CD1c-positive myeloid dendritic cell (primary cell): Measurements from ENCODE around the gene UBAP1L.
"Not testable (repeated sequence)": the region's sequence is repeated elsewhere in the genome, so short reads cannot be mapped to it uniquely, and the experiment has no call there.

Source experiments
- DNase-seq: peaks from one replicate; pipeline ENCODE4 v3.0.0-alpha.2; 2016; ENCODE audit errors: extremely low spot score

UBAP1L gene

GRCh38 chr15:65099801-65100200, 15.2 kb downstream of the UBAP1L start:
- DNase-seq, result not testable (repeated sequence)

GRCh38 chr15:65099336-65099735, 15.7 kb downstream of the UBAP1L start:
- no peak for DNase-seq

GRCh38 chr15:65097651-65098263, 17.2 kb downstream of the UBAP1L start:
- no peak for DNase-seq

- no peak for DNase-seq
These were observed 18.3 kb downstream of the UBAP1L start for GRCh38 chr15:65096481-65097385.

- no peak for DNase-seq
These were observed 19.3 kb downstream of the UBAP1L start for GRCh38 chr15:65095747-65096104.

- no peak for DNase-seq
These were observed 19.8 kb downstream of the UBAP1L start for GRCh38 chr15:65095011-65095746.

- no peak for DNase-seq
These were observed 20.6 kb downstream of the UBAP1L start for GRCh38 chr15:65094294-65094995.

- DNase-seq, result not testable (repeated sequence)
These were observed 21.2 kb downstream of the UBAP1L start for GRCh38 chr15:65093793-65094170.

GRCh38 chr15:65092911-65093792, 21.8 kb downstream of the UBAP1L start:
- DNase-seq, result no peak

GRCh38 chr15:65091946-65092770, 22.8 kb downstream of the UBAP1L start:
- no peak for DNase-seq

GRCh38 chr15:65089206-65089824, 25.7 kb downstream of the UBAP1L start:
- DNase-seq, result no peak

- DNase-seq, result no peak
These were observed 26.4 kb downstream of the UBAP1L start for GRCh38 chr15:65088643-65089021.

- no peak for DNase-seq
These were observed 26.9 kb downstream of the UBAP1L start for GRCh38 chr15:65087873-65088642.

- DNase-seq, result no peak
These were observed 27.6 kb downstream of the UBAP1L start for GRCh38 chr15:65087411-65087810.

- DNase-seq, result no peak
These were observed 28.3 kb downstream of the UBAP1L start for GRCh38 chr15:65086680-65087111.

- DNase-seq, result no peak
These were observed 28.9 kb downstream of the UBAP1L start for GRCh38 chr15:65085990-65086679.

GRCh38 chr15:65085207-65085753, 29.7 kb downstream of the UBAP1L start:
- no peak for DNase-seq
